NCI-H69 (cell line): ENCODE measurements around the gene CMTR2.
"Not testable (repeated sequence)": the region's sequence is repeated elsewhere in the genome, so short reads cannot be mapped to it uniquely, and the experiment has no call there.

Experiments
- DNase-seq: peaks from one replicate; lab custom pipeline; 2025; lab: John Stamatoyannopoulos, UW

CMTR2 gene, protein sequence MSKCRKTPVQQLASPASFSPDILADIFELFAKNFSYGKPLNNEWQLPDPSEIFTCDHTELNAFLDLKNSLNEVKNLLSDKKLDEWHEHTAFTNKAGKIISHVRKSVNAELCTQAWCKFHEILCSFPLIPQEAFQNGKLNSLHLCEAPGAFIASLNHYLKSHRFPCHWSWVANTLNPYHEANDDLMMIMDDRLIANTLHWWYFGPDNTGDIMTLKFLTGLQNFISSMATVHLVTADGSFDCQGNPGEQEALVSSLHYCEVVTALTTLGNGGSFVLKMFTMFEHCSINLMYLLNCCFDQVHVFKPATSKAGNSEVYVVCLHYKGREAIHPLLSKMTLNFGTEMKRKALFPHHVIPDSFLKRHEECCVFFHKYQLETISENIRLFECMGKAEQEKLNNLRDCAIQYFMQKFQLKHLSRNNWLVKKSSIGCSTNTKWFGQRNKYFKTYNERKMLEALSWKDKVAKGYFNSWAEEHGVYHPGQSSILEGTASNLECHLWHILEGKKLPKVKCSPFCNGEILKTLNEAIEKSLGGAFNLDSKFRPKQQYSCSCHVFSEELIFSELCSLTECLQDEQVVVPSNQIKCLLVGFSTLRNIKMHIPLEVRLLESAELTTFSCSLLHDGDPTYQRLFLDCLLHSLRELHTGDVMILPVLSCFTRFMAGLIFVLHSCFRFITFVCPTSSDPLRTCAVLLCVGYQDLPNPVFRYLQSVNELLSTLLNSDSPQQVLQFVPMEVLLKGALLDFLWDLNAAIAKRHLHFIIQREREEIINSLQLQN

DNA sequence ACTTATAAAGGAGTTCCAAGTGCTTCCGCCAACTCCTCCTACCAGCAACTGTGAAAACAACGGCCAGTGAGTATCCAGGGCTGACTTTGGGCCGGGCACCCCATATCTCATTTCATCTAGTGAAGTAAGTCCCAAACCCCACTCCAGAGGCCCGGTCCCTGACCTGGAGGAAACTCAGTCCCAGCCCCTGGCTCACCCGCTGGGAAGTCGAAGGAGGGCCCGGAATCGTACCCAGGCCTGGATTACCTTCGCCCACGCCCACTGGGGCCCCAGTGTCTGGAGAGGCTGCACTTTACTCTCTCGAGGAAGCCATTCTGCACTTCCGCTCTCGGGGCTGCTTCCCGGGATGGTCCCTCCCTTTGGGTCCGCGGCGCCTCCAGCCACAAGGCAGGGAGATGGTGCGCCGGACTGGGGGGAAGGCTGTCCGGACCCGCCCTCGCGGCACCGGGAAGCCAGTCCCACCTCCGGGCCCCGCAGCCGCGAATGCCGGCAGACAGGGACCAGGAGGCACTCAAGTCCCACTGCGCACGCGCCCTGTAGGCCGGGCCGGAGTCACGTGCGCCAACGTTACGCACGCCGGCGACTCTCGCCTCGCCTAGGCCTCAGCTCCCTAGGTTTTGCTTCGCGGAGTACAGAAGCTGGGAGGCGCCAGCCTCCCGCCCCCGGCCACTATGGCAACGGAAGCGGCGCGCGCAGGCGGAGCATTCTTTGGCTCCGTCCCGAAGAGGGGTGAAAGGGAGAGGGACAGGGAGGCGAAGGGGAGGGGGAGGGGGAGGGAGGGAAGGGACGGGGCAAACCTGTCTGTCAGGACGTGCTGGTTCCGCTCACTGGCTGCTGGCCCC lies at the start of gene CMTR2:
TSS of gene CMTR2 (minus strand) at position 513 of the 842 bp plus-strand sequence. CDS start 3,482 bp downstream, outside the sequence.
- peak; percentile 96 for DNase-seq

DNA sequence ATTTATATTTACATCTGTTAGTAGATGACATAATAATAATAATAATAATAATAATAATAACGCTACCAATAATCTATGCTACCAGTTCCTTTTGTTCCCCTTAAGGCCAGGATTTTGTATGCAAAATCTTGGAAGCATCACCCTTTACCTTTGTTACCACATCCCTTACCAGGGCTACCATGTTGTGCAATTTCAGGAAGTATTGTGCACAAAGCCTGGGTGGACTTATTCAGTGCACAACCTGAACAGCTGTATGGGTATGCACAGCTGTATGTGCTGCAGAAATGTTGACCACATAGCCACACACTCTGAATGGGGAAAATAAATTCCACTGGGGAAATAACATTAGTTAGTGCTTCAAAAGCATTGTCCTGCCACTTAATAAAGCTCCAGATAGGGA lies 49.4 kb upstream of the CMTR2 start:
- DNase-seq, result no peak

- DNase-seq, result no peak
Measured at GRCh38 chr16:71338193-71338592, 49.0 kb upstream of the CMTR2 start.

- DNase-seq, result no peak
Measured at GRCh38 chr16:71337631-71338030, 48.4 kb upstream of the CMTR2 start.

GRCh38 chr16:71328151-71328550 lies 38.9 kb upstream of the CMTR2 start:
- DNase-seq, result no peak

- no peak for DNase-seq
Measured at GRCh38 chr16:71327720-71328119, 38.5 kb upstream of the CMTR2 start.

DNA sequence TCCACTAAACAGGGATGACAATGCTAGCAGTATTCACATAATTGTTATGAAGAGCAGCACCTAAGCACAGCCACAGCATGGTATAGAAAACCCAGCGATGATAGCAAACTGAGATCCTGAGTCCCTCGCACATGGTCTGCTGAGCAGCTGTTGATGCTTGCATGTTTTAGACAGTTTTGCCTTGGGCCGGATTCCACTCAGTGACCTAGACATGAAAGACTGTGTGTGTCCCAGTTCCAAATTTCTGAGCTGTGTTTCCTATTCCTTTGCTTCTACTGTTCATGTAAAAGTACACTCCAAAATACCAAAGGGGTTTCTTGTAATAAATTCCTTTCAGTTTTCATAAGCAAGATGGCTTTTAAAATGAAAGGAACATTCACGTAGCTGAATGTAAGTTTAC lies 30.8 kb upstream of the CMTR2 start:
- DNase-seq, result no peak

- no peak for DNase-seq
Measured at GRCh38 chr16:71315269-71315668, 26.1 kb upstream of the CMTR2 start.

DNA sequence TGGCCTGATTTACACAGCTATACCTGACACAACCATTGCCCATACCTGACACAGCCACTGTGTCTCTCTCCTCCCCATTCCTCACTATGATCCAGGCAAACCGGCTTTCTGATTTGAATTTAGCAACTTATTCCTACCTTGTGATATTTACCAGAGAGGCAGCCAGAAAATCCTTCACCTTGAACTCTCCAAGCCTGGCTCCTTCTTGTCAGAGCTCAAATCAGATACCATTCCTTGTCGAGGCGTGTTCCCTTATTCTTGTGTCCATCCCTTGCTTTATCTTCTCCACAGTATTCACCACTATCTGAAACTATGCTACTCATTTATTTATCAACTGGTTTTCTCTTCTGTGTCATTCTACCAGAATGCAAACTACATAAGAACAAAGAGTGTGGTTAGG lies 24.4 kb upstream of the CMTR2 start:
- DNase-seq, result not testable (repeated sequence)

DNA sequence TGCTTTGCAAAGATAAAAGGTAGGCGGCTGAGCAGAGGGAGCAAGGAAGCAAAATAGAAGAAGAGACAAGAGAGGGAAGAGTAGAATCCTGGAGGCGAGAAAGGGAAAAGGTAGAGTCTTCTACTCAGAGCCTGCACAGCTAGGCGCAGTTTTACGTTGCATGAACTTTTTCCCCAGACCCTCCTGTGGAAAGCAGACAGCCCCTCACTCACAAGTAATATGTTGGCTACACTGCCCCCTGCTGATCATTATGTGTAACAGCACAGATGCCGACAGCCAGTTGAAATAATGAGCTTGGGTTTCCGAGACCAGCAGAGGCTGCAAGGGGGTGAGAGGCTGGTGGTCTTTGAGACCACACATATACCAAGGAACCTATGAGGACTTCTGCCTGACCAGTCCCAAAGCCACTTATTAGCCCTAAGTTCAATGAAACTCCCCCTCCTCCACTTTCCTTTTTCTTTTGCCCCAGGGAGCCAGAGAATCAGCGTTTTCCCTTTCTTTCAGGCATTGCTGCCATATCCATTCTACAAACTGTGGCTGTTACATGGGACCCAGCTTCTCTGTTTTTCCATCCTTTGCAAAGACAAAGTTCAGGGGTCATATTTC lies 22.5 kb upstream of the CMTR2 start:
- DNase-seq, result peak; percentile 49

- no peak for DNase-seq
Measured at GRCh38 chr16:71303938-71304337, 14.7 kb upstream of the CMTR2 start.

DNA sequence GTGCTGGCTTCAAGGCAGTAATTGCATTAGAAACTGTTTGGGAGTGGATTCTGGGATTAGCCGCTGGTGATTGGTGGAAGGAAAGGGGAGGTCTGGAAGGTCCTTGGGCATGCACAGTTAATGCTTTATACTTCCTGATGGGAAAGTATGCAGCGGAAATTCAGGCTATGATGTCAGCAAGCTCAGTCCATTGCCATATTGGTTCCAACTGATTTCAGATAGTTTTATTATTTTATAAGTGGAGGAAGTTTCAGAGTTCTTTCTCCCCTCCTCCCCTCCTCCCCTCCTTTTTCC lies 8.1 kb upstream of the CMTR2 start:
- peak; percentile 1 for DNase-seq

DNA sequence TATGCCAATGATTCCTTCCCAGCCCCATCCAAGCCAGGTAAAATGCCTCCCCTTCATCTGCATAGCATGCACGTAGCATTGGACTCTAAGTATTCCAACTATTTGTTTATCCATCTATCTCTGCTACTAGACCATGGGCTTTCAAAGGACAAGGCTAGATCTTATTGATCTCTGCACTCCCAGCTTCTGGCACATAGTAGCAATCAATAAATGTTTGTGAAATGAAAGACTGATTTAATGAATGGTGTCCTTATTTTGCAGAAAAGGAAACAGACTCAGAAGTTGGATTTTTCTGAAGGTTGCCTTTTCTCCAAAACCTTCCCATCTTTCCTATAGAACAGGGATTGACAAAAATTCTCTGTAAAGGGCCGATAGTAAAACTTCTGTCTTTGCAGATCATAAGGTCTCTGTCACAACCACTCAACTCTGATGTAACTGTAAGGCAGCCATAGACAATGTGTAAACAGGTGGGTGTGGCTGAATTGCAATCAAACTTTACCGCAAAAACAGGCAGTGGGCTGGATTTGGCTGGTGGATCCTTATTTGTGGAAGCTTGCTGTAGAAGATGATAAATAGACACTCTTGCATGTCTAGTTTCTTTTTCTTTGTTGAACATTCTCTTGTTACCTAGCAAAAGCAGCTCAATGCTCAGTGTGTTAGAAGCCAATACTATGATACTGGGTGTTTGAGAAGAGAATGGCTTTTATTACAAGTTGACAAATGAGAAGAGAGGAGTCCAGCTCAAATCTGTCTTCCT lies 7.6 kb upstream of the CMTR2 start:
- peak; percentile 1 for DNase-seq

DNA sequence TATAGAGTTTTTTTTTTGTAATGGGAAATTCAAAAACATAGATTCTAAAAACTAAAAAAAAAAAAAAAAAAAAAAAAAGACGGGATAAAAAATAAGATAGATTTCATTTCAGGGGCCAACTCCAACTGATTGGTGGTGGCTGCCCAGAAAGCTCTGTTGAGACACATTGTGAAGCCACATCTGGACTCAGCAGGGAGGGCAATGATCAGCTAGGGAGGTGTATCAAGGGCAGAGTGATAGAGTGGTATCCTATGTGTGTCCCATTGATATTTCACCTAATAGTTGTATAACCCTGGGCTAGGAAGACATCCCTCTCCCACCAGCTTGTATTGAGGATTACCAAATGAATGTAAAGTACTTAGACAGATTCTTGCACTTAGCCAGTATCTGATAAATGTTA lies 6.7 kb upstream of the CMTR2 start:
- DNase-seq, result no peak

DNA sequence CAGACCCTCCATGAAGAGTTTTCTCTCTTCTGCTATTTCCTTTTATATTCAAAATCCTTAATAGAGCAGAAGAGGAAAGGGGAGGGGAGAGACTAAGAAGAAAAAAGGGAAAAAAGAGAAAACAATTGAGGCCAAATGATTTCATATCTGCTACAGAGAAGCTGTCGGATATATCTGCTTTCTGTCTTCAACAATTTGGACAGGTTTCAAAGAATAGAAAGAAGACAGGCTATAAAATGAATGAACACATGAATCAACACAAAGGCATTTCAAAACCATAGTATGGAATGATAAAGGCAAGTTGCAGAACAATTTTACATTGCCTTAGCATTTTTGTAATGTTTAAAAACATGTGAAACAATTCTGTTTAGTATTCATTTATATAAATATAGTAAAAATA lies 4.7 kb upstream of the CMTR2 start:
- DNase-seq, result no peak

DNA sequence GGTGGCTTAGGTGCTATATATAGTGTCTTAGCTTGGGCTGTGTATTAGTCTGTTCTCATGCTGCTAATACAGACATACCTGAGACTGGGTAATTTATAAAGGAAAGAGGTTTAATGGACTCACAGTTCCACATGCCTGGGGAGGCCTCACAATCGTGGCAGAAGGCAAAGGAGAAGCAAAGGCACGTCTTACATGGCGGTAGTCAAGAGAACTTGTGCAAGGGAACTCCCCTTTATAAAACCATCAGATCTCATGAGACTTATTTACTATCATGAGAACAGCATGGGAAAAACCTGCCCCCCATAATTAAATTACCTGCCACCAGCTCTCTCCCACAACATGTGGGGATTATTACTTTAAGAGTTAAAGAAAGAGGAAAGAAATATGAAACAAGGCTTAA lies 2.9 kb upstream of the CMTR2 start:
- DNase-seq, result not testable (repeated sequence)

DNA sequence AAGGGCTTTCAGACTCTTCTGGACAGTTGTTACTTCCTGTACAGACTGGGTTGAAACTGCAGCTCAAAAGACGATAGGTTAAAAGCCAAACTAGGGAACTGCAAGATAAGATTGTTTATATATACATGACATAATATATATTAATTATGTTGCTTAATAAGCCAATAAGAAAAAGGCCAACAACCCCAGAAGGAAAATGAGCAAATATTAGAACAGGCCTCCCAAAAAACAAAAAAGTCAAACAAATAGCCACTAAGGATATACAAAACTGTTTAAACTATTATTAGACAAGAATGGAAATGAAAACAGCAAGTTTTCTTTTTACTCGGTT lies 495 bp upstream of the CMTR2 start:
- DNase-seq, result no peak

DNA sequence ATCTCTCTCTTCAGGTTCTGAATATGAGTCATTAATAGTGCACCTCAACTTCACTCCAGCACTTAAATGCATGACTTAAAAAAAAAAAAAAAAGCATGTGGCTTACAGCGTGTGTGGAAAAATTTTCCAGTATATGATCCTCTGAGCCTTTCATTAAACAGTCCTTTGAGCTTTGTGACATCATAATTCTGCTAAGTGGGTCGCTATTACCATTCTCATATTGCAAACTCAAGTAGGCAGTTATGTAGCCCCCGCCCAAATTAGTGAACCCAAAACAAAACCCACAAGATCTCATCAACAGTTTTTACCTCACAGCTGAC lies 672 bp downstream of the CMTR2 start:
- no peak for DNase-seq

DNA sequence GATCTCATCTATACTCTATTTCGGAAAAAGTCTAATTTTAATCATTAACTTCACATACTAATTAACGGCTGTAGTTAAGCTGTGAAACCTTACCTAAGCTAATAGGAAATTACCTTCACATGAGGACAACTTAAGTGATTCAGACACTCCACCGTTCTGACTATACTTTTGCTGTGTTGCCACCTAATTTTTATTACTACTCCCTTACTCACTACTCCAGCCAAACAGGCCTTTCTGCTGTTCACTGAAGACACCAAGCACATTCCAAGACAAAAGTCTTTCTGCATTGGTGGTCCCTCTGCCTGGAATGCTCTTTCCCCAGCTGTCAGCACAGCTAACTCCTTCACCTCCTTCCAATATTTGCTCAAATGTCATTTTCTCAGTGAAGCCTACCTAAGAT lies 1.3 kb downstream of the CMTR2 start:
- DNase-seq, result no peak

DNA sequence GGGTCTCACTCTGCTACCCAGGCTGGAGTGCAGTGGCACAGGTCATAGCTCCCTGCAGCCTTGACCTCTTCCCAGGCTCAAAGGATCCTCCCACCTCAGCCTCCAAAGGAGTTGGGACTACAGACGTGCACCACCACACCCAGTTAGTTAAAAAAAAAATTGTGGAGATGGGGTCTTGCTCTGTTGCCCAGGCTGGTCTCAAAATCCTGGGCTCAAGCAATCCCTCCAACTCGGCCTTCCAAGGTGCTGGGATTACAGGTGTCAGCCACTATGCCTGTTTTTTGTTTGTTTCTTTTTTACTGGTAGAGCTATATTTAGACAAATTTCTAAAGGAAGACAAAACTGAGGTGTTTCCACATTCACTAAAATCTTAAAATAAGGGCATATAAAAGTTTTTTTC lies 1.7 kb downstream of the CMTR2 start:
- DNase-seq, result no peak

- DNase-seq, result no peak
Measured at GRCh38 chr16:71283612-71284011, 5.6 kb downstream of the CMTR2 start.

DNA sequence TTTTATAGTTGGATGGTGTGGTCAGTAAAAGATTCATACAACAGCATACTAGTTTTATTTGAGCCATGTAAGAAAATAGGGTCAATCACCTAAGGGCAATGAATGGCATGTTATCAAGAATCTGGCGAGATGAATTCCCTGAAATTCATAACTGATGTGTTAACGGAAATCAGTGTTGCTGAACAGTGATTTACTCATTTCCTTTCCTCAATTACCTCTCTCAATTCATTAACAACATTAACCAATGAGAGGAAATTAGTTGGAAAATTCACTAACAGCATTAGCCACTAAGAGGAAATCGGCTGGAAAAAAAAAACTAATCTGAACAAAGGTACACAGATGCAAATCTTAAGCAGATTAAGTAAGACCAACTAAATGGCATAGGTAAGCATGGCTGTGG lies 6.3 kb downstream of the CMTR2 start:
- DNase-seq, result no peak
